SU-DHL-6 (cell line): ENCODE results near the gene ERLIN1.

ENCODE experiments used
- H2AFZ ChIP-seq: fragments of 200-600 bp; sonication (generic); 2 replicates; pipeline ENCODE4 v1.6.1; 2014; ENCODE audit warnings: low read depth, mild to moderate bottlenecking, moderate library complexity, mixed read lengths, antibody characterized with exemption, low read length; ENCODE audit not compliant: severe bottlenecking
- H3F3A ChIP-seq: fragments of 200-600 bp; shearing (Covaris generic); 2 replicates; pipeline ENCODE4 v1.6.0; 2016; ENCODE audit warnings: antibody characterized with exemption, mild to moderate bottlenecking; ENCODE audit not compliant: insufficient read depth
- H3K27ac ChIP-seq: fragments of 200-600 bp; sonication (generic); 2 replicates; pipeline ENCODE4 v1.5.1; 2016; ENCODE audit warnings: low read depth, mild to moderate bottlenecking, low read length, moderate library complexity, mixed read lengths
- H3K27me3 ChIP-seq: fragments of 200-600 bp; sonication (generic), shearing (Covaris generic); 2 replicates; pipeline ENCODE4 v1.6.0; 2014; ENCODE audit warnings: mild to moderate bottlenecking, low read length
- H3K36me3 ChIP-seq: fragments of 200-600 bp; sonication (generic); 2 replicates; pipeline ENCODE4 v1.6.1; 2014; ENCODE audit warnings: mild to moderate bottlenecking, low read length, mixed read lengths
- H3K4me2 ChIP-seq: fragments of 300-600, 200-600 bp; shearing (Covaris generic), sonication (generic); 2 replicates; pipeline ENCODE4 v1.6.0; 2014; ENCODE audit warnings: low read length, low read depth, mild to moderate bottlenecking; ENCODE audit not compliant: poor library complexity, severe bottlenecking
- H3K4me3 ChIP-seq: fragments of 200-600 bp; sonication (generic); 2 replicates; pipeline ENCODE4 v1.5.1; 2014; ENCODE audit warnings: antibody characterized with exemption, low read length, mild to moderate bottlenecking, mixed read lengths; ENCODE audit not compliant: insufficient read depth, poor library complexity, severe bottlenecking
- H3K79me2 ChIP-seq: fragments of 200-600 bp; sonication (generic); 2 replicates; pipeline ENCODE4 v1.6.1; 2014; ENCODE audit warnings: mild to moderate bottlenecking, low read length, moderate library complexity; ENCODE audit not compliant: insufficient read depth
- H3K9ac ChIP-seq: fragments of 200-600 bp; sonication (generic); 2 replicates; pipeline ENCODE4 v1.7.0; 2014; ENCODE audit warnings: mild to moderate bottlenecking, low read length
- H3K9me2 ChIP-seq: fragments of 200-600 bp; sonication (generic); replicated peaks from 2 replicates; pipeline ENCODE4 v1.6.1; 2014; ENCODE audit warnings: low read length; ENCODE audit not compliant: insufficient read depth
- H3K9me3 ChIP-seq: fragments of 200-600 bp; sonication (generic); 2 replicates; pipeline ENCODE4 v1.6.1; 2014; ENCODE audit warnings: low read length, mixed read lengths; ENCODE audit not compliant: insufficient read depth
- H4K20me1 ChIP-seq: fragments of 200-600 bp; sonication (generic); 2 replicates; pipeline ENCODE4 v1.6.1; 2014; ENCODE audit warnings: low read depth, mild to moderate bottlenecking, antibody characterized with exemption, low read length, moderate library complexity, mixed read lengths
- CTCF ChIP-seq: fragments of 200-600 bp; sonication (generic); IDR thresholded peaks from one replicate; pipeline ENCODE4 v1.5.1; 2017; ENCODE audit warnings: antibody characterized with exemption, mild to moderate bottlenecking, low read length, moderate library complexity; ENCODE audit not compliant: insufficient read depth, poor library complexity, severe bottlenecking
- EZH2phosphoT487 ChIP-seq: fragments of 200-600 bp; sonication (generic), shearing (Covaris generic); conservative IDR thresholded peaks from 2 replicates; pipeline ENCODE4 v1.6.1; 2018; ENCODE audit warnings: mild to moderate bottlenecking, antibody characterized with exemption, low read length, moderate library complexity, mixed read lengths

ERLIN1 gene

GRCh38 chr10:100106865-100107264 lies 79.0 kb downstream of the ERLIN1 start:
- no peak for TF ChIP-seq EZH2phosphoT487
- no peak for TF ChIP-seq CTCF
- H3K79me2 ChIP-seq = no peaks in the 10 kb centered on the region
- H3K4me2 ChIP-seq = no peak overlapping the region

GRCh38 chr10:100104300-100104699 lies 81.5 kb downstream of the ERLIN1 start:
- Histone ChIP-seq H3K9me2 (no peaks in the 10 kb centered on the region), H4K20me1 (no peaks in the 10 kb centered on the region), H3K79me2 (no peaks in the 10 kb centered on the region), H3K4me2 (no peak overlapping the region), H3K36me3 (no peaks in the 10 kb centered on the region), H3K9me3 (no peaks in the 10 kb centered on the region), H3K27me3 (no peaks in the 10 kb centered on the region), H3K9ac (no peak overlapping the region), H3K27ac (no peak overlapping the region), H2AFZ (no peak overlapping the region), H3F3A (no peaks in the 10 kb centered on the region), H3K4me3 (no peak overlapping the region)
- TF ChIP-seq CTCF (no peak), EZH2phosphoT487 (no peak)

More at GRCh38 chr10:100106865-100107264, 79.0 kb downstream of the ERLIN1 start:
- Histone ChIP-seq H3K27me3 (no peaks in the 10 kb centered on the region), H4K20me1 (no peaks in the 10 kb centered on the region), H3K9me3 (no peaks in the 10 kb centered on the region), H3K4me3 (no peak overlapping the region), H3K9ac (no peak overlapping the region), H3K36me3 (no peaks in the 10 kb centered on the region), H3K27ac (no peak overlapping the region), H3F3A (no peaks in the 10 kb centered on the region), H2AFZ (no peak overlapping the region), H3K9me2 (no peaks in the 10 kb centered on the region)

GRCh38 chr10:100103581-100103980 lies 82.2 kb downstream of the ERLIN1 start:
- Histone ChIP-seq H3K9ac (no peak overlapping the region), H3K9me2 (no peaks in the 10 kb centered on the region), H3K9me3 (no peaks in the 10 kb centered on the region), H3K27ac (no peak overlapping the region), H3K79me2 (no peaks in the 10 kb centered on the region), H3K4me2 (no peak overlapping the region), H2AFZ (no peak overlapping the region), H3K4me3 (no peak overlapping the region), H4K20me1 (no peaks in the 10 kb centered on the region), H3F3A (no peaks in the 10 kb centered on the region), H3K27me3 (no peaks in the 10 kb centered on the region), H3K36me3 (no peaks in the 10 kb centered on the region)
- TF ChIP-seq CTCF (no peak), EZH2phosphoT487 (no peak)
